ENCODE results near the gene GSG1L.

The GSG1L gene

DNA sequence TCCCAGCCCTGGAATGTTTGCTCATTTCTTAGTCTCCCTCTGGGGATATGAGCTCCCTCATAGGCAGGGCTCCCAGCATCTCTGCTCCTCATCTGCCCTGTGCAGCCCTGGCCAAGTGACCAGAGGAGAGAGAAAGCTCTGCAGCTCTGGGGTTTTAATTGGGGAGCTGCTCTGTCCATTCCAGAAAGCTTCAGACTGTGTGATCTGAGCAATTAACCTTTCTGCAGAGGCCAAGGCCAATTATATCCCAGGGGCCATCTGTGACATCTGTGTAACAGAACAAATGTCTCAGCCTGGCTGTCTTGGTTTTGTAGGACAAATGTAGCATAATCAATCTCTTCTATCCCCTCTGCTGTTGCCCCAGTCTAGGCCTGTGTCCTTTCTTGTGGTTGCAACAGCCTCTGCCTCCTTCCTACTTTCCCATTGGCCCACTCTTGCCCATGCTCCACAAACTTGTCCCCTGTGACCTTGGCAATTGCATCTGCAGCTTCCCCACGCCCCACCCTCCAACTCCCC lies 156.0 kb downstream of the GSG1L start:
- TF ChIP-seq CTCF (IDR thresholded peaks at IDR 0.05; ENCODE audit: control insufficient read depth, insufficient read depth, low read depth, low read length, missing control alignments) = no peak
- no peak for DNase-seq (ENCODE audit: low read depth)
- H3K4me3 ChIP-seq (ENCODE audit: control insufficient read depth, low read depth, low read length) = no peak overlapping the region

- no peak for TF ChIP-seq CTCF (IDR thresholded peaks at IDR 0.05; ENCODE audit: control insufficient read depth, insufficient read depth, low read depth, low read length, missing control alignments)
- no peak for DNase-seq (ENCODE audit: low read depth)
Measured at GRCh38 chr16:27906883-27907282, 156.6 kb downstream of the GSG1L start.

DNA sequence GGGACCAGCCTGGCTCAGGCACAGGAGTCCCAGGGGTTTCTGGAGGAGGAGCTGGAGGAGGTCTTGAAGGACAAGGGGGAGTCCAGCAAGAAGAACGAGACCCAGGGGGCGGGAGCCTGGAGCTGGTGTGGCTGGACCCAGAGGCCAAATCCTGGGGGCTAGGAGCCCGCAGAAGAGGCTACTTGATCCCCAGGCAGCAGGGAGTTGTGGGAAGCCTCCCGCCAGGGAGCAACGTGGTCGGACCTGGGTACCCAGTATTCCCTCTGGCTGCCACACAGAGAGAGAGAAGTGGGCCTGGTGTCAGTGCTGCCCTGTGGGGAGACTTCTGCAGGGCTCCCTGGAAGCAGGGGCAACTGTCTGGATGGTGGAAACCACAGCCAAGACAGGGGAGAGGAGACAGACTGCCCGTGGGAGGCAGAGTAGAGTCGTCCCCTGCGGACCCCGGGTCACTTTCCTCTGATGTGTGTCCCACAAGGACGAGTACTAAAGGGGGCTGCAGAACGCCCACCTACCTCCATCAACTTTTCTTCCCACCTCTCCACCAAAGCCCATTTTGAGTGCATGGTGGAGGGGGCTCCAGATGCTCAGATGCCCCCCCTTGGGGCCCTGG lies 160.4 kb downstream of the GSG1L start:
- no peak overlapping the region for H3K4me3 ChIP-seq (ENCODE audit: control insufficient read depth, low read depth, low read length)
- TF ChIP-seq CTCF (IDR thresholded peaks at IDR 0.05; ENCODE audit: control insufficient read depth, insufficient read depth, low read depth, low read length, missing control alignments) = no peak
- no peak for DNase-seq (ENCODE audit: low read depth)

More at GRCh38 chr16:27906883-27907282, 156.6 kb downstream of the GSG1L start:
- no peak overlapping the region for H3K4me3 ChIP-seq (ENCODE audit: control insufficient read depth, low read depth, low read length)

GRCh38 chr16:27902551-27902950 lies 161.0 kb downstream of the GSG1L start:
- TF ChIP-seq CTCF (IDR thresholded peaks at IDR 0.05; ENCODE audit: control insufficient read depth, insufficient read depth, low read depth, low read length, missing control alignments) = no peak
- no peak for DNase-seq (ENCODE audit: low read depth)
- no peak overlapping the region for H3K4me3 ChIP-seq (ENCODE audit: control insufficient read depth, low read depth, low read length)

GRCh38 chr16:27901956-27902355 lies 161.6 kb downstream of the GSG1L start:
- DNase-seq (ENCODE audit: low read depth) = no peak
- TF ChIP-seq CTCF (IDR thresholded peaks at IDR 0.05; ENCODE audit: control insufficient read depth, insufficient read depth, low read depth, low read length, missing control alignments) = no peak
- H3K4me3 ChIP-seq (ENCODE audit: control insufficient read depth, low read depth, low read length) = no peak overlapping the region

GRCh38 chr16:27899736-27900135 lies 163.8 kb downstream of the GSG1L start:
- no peak for TF ChIP-seq CTCF (IDR thresholded peaks at IDR 0.05; ENCODE audit: control insufficient read depth, insufficient read depth, low read depth, low read length, missing control alignments)
- no peak for DNase-seq (ENCODE audit: low read depth)
- H3K4me3 ChIP-seq (ENCODE audit: control insufficient read depth, low read depth, low read length) = no peak overlapping the region
